HepG2 (cell line): ENCODE measurements around the gene PLIN5. TPM values are rescaled to one million over a fixed set of nuclear protein-coding genes. Genes with fewer than 3 reads are reported as not detected.
A peak's percentile ranks its signal among the peaks of the same experiment; 100 is the strongest.

Experiments used
- DBP ChIP-seq: sonication (generic); formaldehyde crosslinking; IDR thresholded peaks from 2 replicates; pipeline ENCODE4 v1.4.0; 2020; ENCODE audit warnings: missing genetic modification reagents; ENCODE audit errors: not compliant biosample characterization
- E2F2 ChIP-seq: sonication (generic); formaldehyde crosslinking; IDR thresholded peaks from 2 replicates; pipeline ENCODE4 v1.4.0; 2020; ENCODE audit warnings: missing genetic modification reagents, borderline replicate concordance
- ELF1 ChIP-seq: sonication (generic); formaldehyde crosslinking; IDR thresholded peaks from 2 replicates; pipeline ENCODE4 v1.4.0; 2020; ENCODE audit warnings: missing genetic modification reagents
- HOXA9 ChIP-seq: sonication (generic); formaldehyde crosslinking; IDR thresholded peaks from 2 replicates; pipeline ENCODE4 v1.8.1; 2022; ENCODE audit warnings: missing genetic modification reagents, mild to moderate bottlenecking, moderate library complexity, borderline replicate concordance
- HOXD1 ChIP-seq: sonication (generic); formaldehyde crosslinking; IDR thresholded peaks from 2 replicates; pipeline ENCODE4 v1.5.0; 2020; ENCODE audit warnings: missing genetic modification reagents
- IKZF4 ChIP-seq: sonication (generic); formaldehyde crosslinking; IDR thresholded peaks from 2 replicates; pipeline ENCODE4 v1.5.1; 2020; ENCODE audit warnings: borderline replicate concordance, mild to moderate bottlenecking, low read depth, missing genetic modification reagents; ENCODE audit errors: not compliant biosample characterization
- NR3C1 ChIP-seq: sonication (generic); formaldehyde crosslinking; IDR thresholded peaks from 2 replicates; pipeline ENCODE4 v1.4.0; 2020; ENCODE audit warnings: missing genetic modification reagents
- ONECUT2 ChIP-seq: sonication (generic); formaldehyde crosslinking; IDR thresholded peaks from 2 replicates; pipeline ENCODE4 v1.4.0; 2020; ENCODE audit warnings: missing genetic modification reagents
- PAF1 ChIP-seq: IDR thresholded peaks from 2 replicates; pipeline ENCODE4 v1.6.1; 2016; ENCODE audit warnings: missing genetic modification reagents, missing compliant biosample characterization
- POGZ ChIP-seq: sonication (generic); formaldehyde crosslinking; IDR thresholded peaks from 2 replicates; pipeline ENCODE4 v1.4.0; 2020; ENCODE audit warnings: mild to moderate bottlenecking, missing genetic modification reagents
- RAD51 ChIP-seq: fragments of 450-650 bp; IDR thresholded peaks from 2 replicates; pipeline ENCODE4 v1.6.1; 2016; ENCODE audit warnings: borderline replicate concordance
- RARG ChIP-seq: sonication (generic); formaldehyde crosslinking; IDR thresholded peaks from 2 replicates; pipeline ENCODE4 v1.4.0; 2020; ENCODE audit warnings: low read depth, mild to moderate bottlenecking, missing genetic modification reagents
- SAP130 ChIP-seq: IDR thresholded peaks from 2 replicates; pipeline ENCODE4 v1.6.1; 2016; ENCODE audit warnings: low read depth
- SMARCC2 ChIP-seq: fragments of 450-650 bp; IDR thresholded peaks from 2 replicates; pipeline ENCODE4 v1.6.1; 2017; ENCODE audit warnings: antibody characterized with exemption, mild to moderate bottlenecking
- SP5 ChIP-seq: IDR thresholded peaks from 2 replicates; pipeline ENCODE4 v1.6.1; 2016; ENCODE audit warnings: low read depth, borderline replicate concordance
- STAT5B ChIP-seq: sonication (generic); formaldehyde crosslinking; IDR thresholded peaks from 2 replicates; pipeline ENCODE4 v1.4.0; 2020; ENCODE audit warnings: missing genetic modification reagents
- TBX3 ChIP-seq: fragments of 450-650 bp; IDR thresholded peaks from 2 replicates; pipeline ENCODE4 v1.6.1; 2017; ENCODE audit warnings: antibody characterized with exemption, mild to moderate bottlenecking, inconsistent platforms, borderline replicate concordance
- TRIM22 ChIP-seq: fragments of 450-650 bp; IDR thresholded peaks from 2 replicates; pipeline ENCODE4 v1.6.1; 2017
- ZFP36 ChIP-seq: fragments of 150-350 bp; IDR thresholded peaks from 2 replicates; pipeline ENCODE4 v1.6.1; 2018; ENCODE audit warnings: borderline replicate concordance, low read length, low read depth; ENCODE audit not compliant: partially characterized antibody
- ZNF20 ChIP-seq: sonication (generic); formaldehyde crosslinking; IDR thresholded peaks from 2 replicates; pipeline ENCODE4 v1.4.0; 2020; ENCODE audit warnings: mild to moderate bottlenecking, moderate library complexity, missing genetic modification reagents
- ZNF260 ChIP-seq: sonication (generic); formaldehyde crosslinking; IDR thresholded peaks from 2 replicates; pipeline ENCODE4 v1.4.0; 2020; ENCODE audit warnings: missing genetic modification reagents, low read depth, mild to moderate bottlenecking, borderline replicate concordance
- ZNF292 ChIP-seq: sonication (generic); formaldehyde crosslinking; IDR thresholded peaks from 2 replicates; pipeline ENCODE4 v1.8.1; 2022; ENCODE audit warnings: mild to moderate bottlenecking, low read depth, missing genetic modification reagents, borderline replicate concordance
- ZNF430 ChIP-seq: sonication (generic); formaldehyde crosslinking; IDR thresholded peaks from 2 replicates; pipeline ENCODE4 v1.9.0; 2021; ENCODE audit warnings: mild to moderate bottlenecking, missing genetic modification reagents
- ZNF564 ChIP-seq: sonication (generic); formaldehyde crosslinking; IDR thresholded peaks from 2 replicates; pipeline ENCODE4 v1.8.1; 2023; ENCODE audit warnings: mild to moderate bottlenecking, missing genetic modification reagents
- ZNF710 ChIP-seq: sonication (generic); formaldehyde crosslinking; IDR thresholded peaks from 2 replicates; pipeline ENCODE4 v1.5.0; 2020; ENCODE audit warnings: mild to moderate bottlenecking, missing genetic modification reagents, borderline replicate concordance
- ZSCAN20 ChIP-seq: sonication (generic); formaldehyde crosslinking; IDR thresholded peaks from 2 replicates; pipeline ENCODE4 v1.4.0; 2020; ENCODE audit warnings: missing genetic modification reagents, mild to moderate bottlenecking, borderline replicate concordance
- polyA plus RNA-seq, 8 experiments: library from polyadenylated mRNA; depleted of rRNA in 3 of 8; stranded (reverse) in 7 of 8; unstranded in 1 of 8; fragments of >200 nt; fragmentation: Illumina TruSeq in 4 of 8; extraction: Trizol in 4 of 8; gene quantifications; 2 replicates each; pipeline versions ENCODE4 v1.2.1 to v1.2.3, GENCODE V29; 2011 to 2016; ENCODE audit warnings: low read depth in 4 of 8, missing spikeins in 1 of 8, mixed read lengths in 1 of 8; ENCODE audit not compliant: insufficient read depth in 1 of 8
- total RNA-seq, 5 experiments: library from RNA; depleted of rRNA; stranded (reverse); fragments of >200 nt; fragmentation: Illumina TruSeq; extraction: Trizol; gene quantifications; 2 replicates each; pipeline ENCODE4 v1.2.3, GENCODE V29; 2016; ENCODE audit warnings: low read depth in 1 of 5

Gene PLIN5
- total and polyA plus RNA-seq, 2 of the 13 experiments (the other 11 are each of a cell fraction or from before 2014, with no cell fraction given) = 1.8 to 4.8 TPM

GRCh38 chr19:4583961-4584669, 49.1 kb upstream of the PLIN5 start (continued):
- peak; percentile 37 for TF ChIP-seq DBP
- TF ChIP-seq E2F2 (CRISPR knock-in tag) = no peak
- no peak for TF ChIP-seq RARG (CRISPR knock-in tag)
- no peak for TF ChIP-seq ZNF260 (CRISPR knock-in tag)
- TF ChIP-seq ZNF292 (CRISPR knock-in tag) = peak; percentile 69
- TF ChIP-seq IKZF4 (CRISPR knock-in tag) = no peak
- TF ChIP-seq NR3C1 (CRISPR knock-in tag) = no peak
- TF ChIP-seq ZNF20 = peak; percentile 76; the same call in 1 of the 2 replicates
- no peak for TF ChIP-seq SMARCC2
- TF ChIP-seq HOXD1 (CRISPR knock-in tag) = peak; percentile 72; the same call in 1 of the 2 replicates
- TF ChIP-seq HOXA9 = no peak
- peak; percentile 77; the same call in 1 of the 2 replicates for TF ChIP-seq TBX3
- TF ChIP-seq ZNF710 = peak; percentile 88
- TF ChIP-seq RAD51 = no peak
- TF ChIP-seq SAP130 (CRISPR knock-in tag) = peak; percentile 90
- peak; percentile 98 for TF ChIP-seq SP5 (CRISPR knock-in tag)
- peak; percentile 52; the same call in 1 of the 2 replicates for TF ChIP-seq ELF1
- TF ChIP-seq ZFP36 = peak; percentile 71
- TF ChIP-seq PAF1 = no peak
- TF ChIP-seq STAT5B (CRISPR knock-in tag) = no peak
- TF ChIP-seq ZSCAN20 (CRISPR knock-in tag) = peak; percentile 93; the same call in 1 of the 2 replicates
- no peak for TF ChIP-seq TRIM22
- no peak; the same call in 1 of the 2 replicates for TF ChIP-seq ZNF564
- TF ChIP-seq ONECUT2 (CRISPR knock-in tag) = no peak
- peak; percentile 72; the same call in 1 of the 2 replicates for TF ChIP-seq ZNF430 (CRISPR knock-in tag)
- TF ChIP-seq POGZ (CRISPR knock-in tag) = peak; percentile 52; the same call in 1 of the 2 replicates
